A549 (cell line): ENCODE measurements around the gene SP140L.

Source experiments
- CBX2 ChIP-seq: fragments of 200-600 bp; sonication (generic); IDR thresholded peaks from 2 replicates; pipeline ENCODE4 v1.6.1; 2016; ENCODE audit warnings: low read depth, mild to moderate bottlenecking, borderline replicate concordance
- CHD4 ChIP-seq: fragments of 200-600 bp; sonication (generic); IDR thresholded peaks from 2 replicates; pipeline ENCODE4 v1.6.1; 2016; ENCODE audit warnings: antibody characterized with exemption, mild to moderate bottlenecking, borderline replicate concordance
- CTCF ChIP-seq: fragments of >200 bp; sonication (Bioruptor Twin); formaldehyde crosslinking; IDR thresholded peaks from 3 replicates; pipeline ENCODE4 v1.5.1; 2016
- EP300 ChIP-seq, 2 experiments: fragments of >200 bp; sonication (Bioruptor Twin); formaldehyde crosslinking; IDR thresholded peaks; 2 replicates in 1 of 2; 3 replicates in 1 of 2; pipeline ENCODE4 v1.6.1; 2016 to 2017
- ESRRA ChIP-seq: fragments of 150-350 bp; IDR thresholded peaks from 2 replicates; pipeline ENCODE4 v1.6.1; 2014; ENCODE audit warnings: mild to moderate bottlenecking, low read length, borderline replicate concordance
- MAX ChIP-seq: IDR thresholded peaks from 2 replicates; pipeline ENCODE4 v1.6.1; 2012
- NR3C1 ChIP-seq: fragments of >200 bp; sonication (Bioruptor Twin); formaldehyde crosslinking; IDR thresholded peaks from 3 replicates; pipeline ENCODE4 v1.6.1; 2017
- PBX3 ChIP-seq: IDR thresholded peaks from 2 replicates; pipeline ENCODE4 v1.6.1; 2012
- PHF8 ChIP-seq: fragments of 200-600 bp; sonication (generic); IDR thresholded peaks from 2 replicates; pipeline ENCODE4 v1.6.1; 2016; ENCODE audit warnings: low read depth, mild to moderate bottlenecking, antibody characterized with exemption, moderate library complexity, borderline replicate concordance
- POLR2A ChIP-seq: IDR thresholded peaks from 2 replicates; pipeline ENCODE4 v1.6.1; 2012; ENCODE audit warnings: mild to moderate bottlenecking, low read length
- RCOR1 ChIP-seq: fragments of 150-350 bp; IDR thresholded peaks from 2 replicates; pipeline ENCODE4 v1.6.1; 2014; ENCODE audit warnings: antibody characterized with exemption, low read length, low read depth
- RFX5 ChIP-seq: fragments of 450-650 bp; IDR thresholded peaks from 2 replicates; pipeline ENCODE4 v1.7.1; 2014; ENCODE audit warnings: antibody characterized with exemption, mild to moderate bottlenecking, moderate library complexity

GRCh38 chr2:230394301-230394700 is 67.3 kb downstream of the SP140L start:
- TF ChIP-seq RFX5 (no peak), PBX3 (no peak), POLR2A (no peak), ESRRA (no peak), RCOR1 (no peak), CTCF (no peak), MAX (no peak), PHF8 (no peak), NR3C1 (no peak), EP300 (IDR thresholded peaks at IDR 0.05) (no peak), CBX2 (no peak), CHD4 (no peak)
